K562 (cell line): ENCODE results near the gene SORT1. TPM values are rescaled to one million over a fixed set of nuclear protein-coding genes. Genes with fewer than 3 reads are reported as not detected.

Source experiments
- ATF3 ChIP-seq, 2 experiments: fragments of 450-650 bp in 1 of 2; sonication (generic) in 1 of 2; formaldehyde crosslinking in 1 of 2; IDR thresholded peaks in 1 of 2; conservative IDR thresholded peaks in 1 of 2; 2 replicates each; pipeline versions ENCODE4 v1.6.1 to v1.8.1; 2016 to 2023; ENCODE audit warnings: mild to moderate bottlenecking in 2 of 2, moderate library complexity in 2 of 2, inconsistent platforms in 1 of 2, missing genetic modification reagents in 1 of 2
- ATF7 ChIP-seq: fragments of 450-650 bp; IDR thresholded peaks from 2 replicates; pipeline ENCODE4 v1.7.1; 2014; ENCODE audit warnings: mild to moderate bottlenecking, moderate library complexity
- BRF2 ChIP-seq: IDR thresholded peaks from 3 replicates; pipeline ENCODE4 v1.6.1; 2011; ENCODE audit warnings: borderline replicate concordance, mild to moderate bottlenecking; ENCODE audit not compliant: insufficient read length, insufficient read depth
- MAZ ChIP-seq, 2 experiments: fragments of 450-650 bp in 1 of 2; sonication (generic) in 1 of 2; formaldehyde crosslinking; IDR thresholded peaks in 1 of 2; conservative IDR thresholded peaks in 1 of 2; 2 replicates each; pipeline versions ENCODE4 v1.4.0 to v1.5.0; 2020; ENCODE audit warnings: mild to moderate bottlenecking in 1 of 2, missing genetic modification reagents in 1 of 2
- MITF ChIP-seq: IDR thresholded peaks from 2 replicates; pipeline ENCODE4 v1.6.1; 2014; ENCODE audit warnings: antibody characterized with exemption
- MTA3 ChIP-seq: fragments of 450-650 bp; formaldehyde crosslinking; IDR thresholded peaks from 2 replicates; pipeline ENCODE4 v1.6.1; 2017; ENCODE audit warnings: mild to moderate bottlenecking, borderline replicate concordance
- PBX2 ChIP-seq, 2 experiments: IDR thresholded peaks in 1 of 2; conservative IDR thresholded peaks in 1 of 2; 2 replicates each; pipeline ENCODE4 v1.6.1; 2016; ENCODE audit warnings: low read depth in 2 of 2, mild to moderate bottlenecking in 1 of 2, missing compliant biosample characterization in 1 of 2, missing genetic modification characterization in 1 of 2, moderate library complexity in 1 of 2
- RAD51 ChIP-seq: fragments of 450-650 bp; IDR thresholded peaks from 2 replicates; pipeline ENCODE4 v1.7.1; 2016; ENCODE audit warnings: low read depth, mild to moderate bottlenecking, borderline replicate concordance
- SMAD2 ChIP-seq: fragments of 150-350 bp; IDR thresholded peaks from 2 replicates; pipeline ENCODE4 v1.6.1; 2014; ENCODE audit warnings: low read depth, mild to moderate bottlenecking, low read length
- SMARCB1 ChIP-seq: IDR thresholded peaks from 2 replicates; pipeline ENCODE4 v1.6.1; 2011; ENCODE audit warnings: improper control_type of control experiment, low read depth; ENCODE audit not compliant: insufficient read length
- TRIM28 ChIP-seq: fragments of 450-650 bp; IDR thresholded peaks from 2 replicates; pipeline ENCODE4 v1.6.1; 2017
- VEZF1 ChIP-seq: fragments of 200-800 bp; sonication (Bioruptor generic); IDR thresholded peaks from 2 replicates; pipeline ENCODE4 v1.6.1; 2017; ENCODE audit warnings: missing genetic modification characterization, missing compliant biosample characterization
- ZC3H4 ChIP-seq: sonication (generic); formaldehyde crosslinking; IDR thresholded peaks from 2 replicates; pipeline ENCODE4 v1.9.0; 2021; ENCODE audit warnings: missing genetic modification reagents, borderline replicate concordance
- ZNF431 ChIP-seq: sonication (generic); formaldehyde crosslinking; IDR thresholded peaks from 2 replicates; pipeline ENCODE4 v1.8.0; 2022; ENCODE audit warnings: mild to moderate bottlenecking, missing genetic modification reagents
- ZNF668 ChIP-seq: fragments of 250-450 bp; sonication (Bioruptor Pico); IDR thresholded peaks from 2 replicates; pipeline ENCODE4 v1.8.0; 2022; ENCODE audit warnings: mild to moderate bottlenecking, inconsistent platforms
- polyA plus RNA-seq, 8 experiments: library from polyadenylated mRNA; depleted of rRNA in 4 of 8; stranded (reverse) in 5 of 8; unstranded in 3 of 8; fragments of >200 nt; fragmentation: Nextera tagmentation in 2 of 8; fragmentation: Illumina TruSeq in 1 of 8; extraction: Ambion mirVana in 2 of 8; extraction: Trizol in 1 of 8; gene quantifications; 2 replicates each; pipeline versions ENCODE4 v1.2.1 to v1.2.3, GENCODE V29; 2011 to 2014; ENCODE audit warnings: inconsistent platforms in 1 of 8, missing spikeins in 1 of 8
- total RNA-seq, 7 experiments: library from RNA; depleted of rRNA in 6 of 7; stranded (reverse); fragments of >200 nt in 6 of 7; fragmentation: Illumina TruSeq in 2 of 7; extraction: Trizol in 2 of 7; gene quantifications; 2 replicates each; pipeline versions ENCODE4 v1.2.1 to v1.2.3, GENCODE V29; 2011 to 2021; ENCODE audit warnings: low replicate concordance in 1 of 7

The SORT1 gene
- total and polyA plus RNA-seq, 9 of the 15 experiments (the other 6 are each of a cell fraction or from before 2014, with no cell fraction given): 27.4 to 112 (median 65.0) TPM

GRCh38 chr1:109274533-109275476 is 122.9 kb downstream of the SORT1 start (continued):
- TF ChIP-seq VEZF1 (CRISPR knock-in tag) (peak; percentile 24; the same call in 1 of the 2 replicates), MAZ (CRISPR knock-in tag; conservative IDR thresholded peaks at IDR 0.05 in 1 of 2, IDR thresholded peaks at IDR 0.05 in 1 of 2) (0 out of 4 replicates have a peak, but pooled peaks of 1 of the 2 experiments have one; percentile 21), ZNF431 (no peak), ZC3H4 (no peak), RAD51 (peak; percentile 40; the same call in 1 of the 2 replicates), ATF3 (IDR thresholded peaks at IDR 0.05) (peak; percentile 33; the same call in 1 of the 2 replicates), ATF3 (CRISPR knock-in tag; conservative IDR thresholded peaks at IDR 0.05) (no peak), BRF2 (no peak), ZNF668 (CRISPR knock-in tag) (no peak), PBX2 (CRISPR knock-in tag; IDR thresholded peaks at IDR 0.05; ENCODE audit: low read depth) (no peak), PBX2 (tag; conservative IDR thresholded peaks at IDR 0.05; ENCODE audit: low read depth) (0 out of 2 replicates have a peak, but pooled peaks have one; percentile 19), MTA3 (0 out of 2 replicates have a peak, but pooled peaks have one; percentile 40), TRIM28 (no peak), ATF7 (0 out of 2 replicates have a peak, but pooled peaks have one; percentile 30), SMARCB1 (no peak), MITF (peak; percentile 56; the same call in 1 of the 2 replicates), SMAD2 (no peak)
